Lung (tissue), 12 donors: ENCODE results near the gene GOSR2. TPM values are rescaled to one million over a fixed set of nuclear protein-coding genes. Genes with fewer than 3 reads are reported as not detected.

Experiments used
- ATAC-seq: fragments of 200-7000 bp; cut with Tn5 transposase; one replicate; pipeline ENCODE4 v1.9.1; 2020; ENCODE audit warnings: moderate number of reproducible peaks; ENCODE audit not compliant: insufficient read depth, low FRiP score
- DNase-seq, 3 donors: peaks; one replicate each; pipeline ENCODE4 v3.0.0-alpha.2; 2013 to 2017
- H3K27ac ChIP-seq, 2 donors: one replicate each; pipeline ENCODE4 v1.5.1; 2013; ENCODE audit warnings: mild to moderate bottlenecking in 2 of 2, moderate library complexity in 2 of 2, control low read depth in 1 of 2, inconsistent platforms in 1 of 2, low read depth in 1 of 2, low read length in 1 of 2
- H3K27me3 ChIP-seq, 3 donors: one replicate each; pipeline ENCODE4 v1.5.1; 2013; ENCODE audit warnings: low read length in 2 of 3; ENCODE audit not compliant: control insufficient read depth in 3 of 3, insufficient read depth in 3 of 3
- H3K36me3 ChIP-seq, 4 donors: one replicate each; pipeline ENCODE4 v1.5.1; 2013; ENCODE audit warnings: low read length in 4 of 4, mild to moderate bottlenecking in 1 of 4, moderate library complexity in 1 of 4; ENCODE audit not compliant: control insufficient read depth in 4 of 4, insufficient read depth in 4 of 4
- H3K4me1 ChIP-seq, 5 donors: one replicate each; pipeline ENCODE4 v1.5.1; 2013; ENCODE audit warnings: low read length in 5 of 5, mild to moderate bottlenecking in 2 of 5, moderate library complexity in 1 of 5; ENCODE audit not compliant: control insufficient read depth in 5 of 5, insufficient read depth in 5 of 5
- H3K4me3 ChIP-seq: one replicate; pipeline ENCODE4 v1.5.1; 2013; ENCODE audit warnings: mild to moderate bottlenecking, control low read depth, moderate library complexity
- H3K9ac ChIP-seq, 2 donors: one replicate each; pipeline ENCODE4 v1.5.1; 2013; ENCODE audit warnings: low read length in 2 of 2, control low read depth in 1 of 2; ENCODE audit not compliant: insufficient read depth in 1 of 2
- H3K9me3 ChIP-seq, 4 donors: one replicate each; pipeline ENCODE4 v1.5.1; 2013; ENCODE audit warnings: low read length in 3 of 4, mild to moderate bottlenecking in 1 of 4, moderate library complexity in 1 of 4; ENCODE audit not compliant: control insufficient read depth in 4 of 4, insufficient read depth in 3 of 4
- WGBS, 2 donors: extraction: QIAGEN DNeasy Blood & Tissue Kit; methylation state at CpG; one replicate each; pipeline ENCODE4 v1.1.7; 2013; 5-methylcytosine and 5-hydroxymethylcytosine counted together
- polyA plus RNA-seq, 2 donors: library from polyadenylated mRNA; stranded (reverse); fragments of 200-250 nt; gene quantifications; one replicate each; pipeline ENCODE4 v1.2.1, GENCODE V29; 2013
- total RNA-seq, 2 donors: library from RNA; depleted of rRNA in 1 of 2; stranded (reverse); fragments of >200 nt in 1 of 2; gene quantifications; one replicate each; pipeline ENCODE4 v1.2.1, GENCODE V29; 2014 to 2021
- TF ChIP-seq, protein P1 (sequence below): IDR thresholded peaks from 2 replicates; pipeline ENCODE4 v1.5.1; 2012; ENCODE audit warnings: mild to moderate bottlenecking; ENCODE audit errors: control extremely low read depth, extremely low read depth
- donor health status: control.
- donor health status: control.
- donor health status: Bipolar disorder and iron deficiency.
- donor health status: healthy.
- donor health status: DM: yes; HTN: yes; CAD: no.

Gene GOSR2
- total and polyA plus RNA-seq, 4 donors, result 22.4 to 52.9 (median 42.0) TPM

DNA sequence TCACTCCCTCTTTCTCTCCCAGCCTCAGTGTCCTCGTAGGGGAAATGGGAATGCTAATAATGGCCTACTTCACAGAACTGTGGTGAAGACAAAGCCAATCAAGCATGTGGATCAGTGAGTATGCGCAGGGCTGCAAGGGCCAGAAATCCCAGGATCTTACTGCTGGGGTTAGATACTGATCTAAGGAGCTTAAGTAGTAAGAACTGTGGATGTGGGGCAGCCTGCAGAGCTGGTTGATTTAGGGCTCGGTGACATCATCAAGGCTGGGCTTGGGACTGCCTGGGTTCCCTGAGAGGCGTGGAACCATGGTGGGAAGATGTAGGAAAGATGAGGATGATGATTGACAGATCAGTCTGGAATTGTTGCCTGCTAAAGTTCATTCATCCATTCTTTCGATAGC is 25.6 kb downstream of the GOSR2 start:
- Histone ChIP-seq H3K9me3 (no peaks in the 10 kb centered on the region), H3K4me3 (no peak overlapping the region), H3K27me3 (peaks cover 0 to 4% (median 0%) of the 10 kb centered on the region in 3 donors), H3K36me3 (peaks cover 0 to 3% (median 0%) of the 10 kb centered on the region in 4 donors), H3K4me1 (peaks cover 0 to 9% (median 0%) of the 10 kb centered on the region in 5 donors), H3K27ac (no peak overlapping the region), H3K9ac (no peak overlapping the region)
- ATAC-seq (no peak), DNase-seq (no peak)
- TF ChIP-seq, protein P1, sequence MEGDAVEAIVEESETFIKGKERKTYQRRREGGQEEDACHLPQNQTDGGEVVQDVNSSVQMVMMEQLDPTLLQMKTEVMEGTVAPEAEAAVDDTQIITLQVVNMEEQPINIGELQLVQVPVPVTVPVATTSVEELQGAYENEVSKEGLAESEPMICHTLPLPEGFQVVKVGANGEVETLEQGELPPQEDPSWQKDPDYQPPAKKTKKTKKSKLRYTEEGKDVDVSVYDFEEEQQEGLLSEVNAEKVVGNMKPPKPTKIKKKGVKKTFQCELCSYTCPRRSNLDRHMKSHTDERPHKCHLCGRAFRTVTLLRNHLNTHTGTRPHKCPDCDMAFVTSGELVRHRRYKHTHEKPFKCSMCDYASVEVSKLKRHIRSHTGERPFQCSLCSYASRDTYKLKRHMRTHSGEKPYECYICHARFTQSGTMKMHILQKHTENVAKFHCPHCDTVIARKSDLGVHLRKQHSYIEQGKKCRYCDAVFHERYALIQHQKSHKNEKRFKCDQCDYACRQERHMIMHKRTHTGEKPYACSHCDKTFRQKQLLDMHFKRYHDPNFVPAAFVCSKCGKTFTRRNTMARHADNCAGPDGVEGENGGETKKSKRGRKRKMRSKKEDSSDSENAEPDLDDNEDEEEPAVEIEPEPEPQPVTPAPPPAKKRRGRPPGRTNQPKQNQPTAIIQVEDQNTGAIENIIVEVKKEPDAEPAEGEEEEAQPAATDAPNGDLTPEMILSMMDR, result no peak
- WGBS, 2 donors, result 94% methylated on average over 5 of the region's 5 CpGs

- H3K4me1 ChIP-seq, result peaks cover 0 to 3% (median 0%) of the 10 kb centered on the region in 5 donors
- ATAC-seq (no peak), DNase-seq (no peak)
- H3K9me3 ChIP-seq, result no peaks in the 10 kb centered on the region
- H3K9ac ChIP-seq, result no peak overlapping the region
- TF ChIP-seq, protein P1, result no peak
- no peak overlapping the region for H3K4me3 ChIP-seq
- H3K36me3 ChIP-seq, result peaks cover 0 to 3% (median 0%) of the 10 kb centered on the region in 4 donors
- no peak overlapping the region for H3K27ac ChIP-seq
- WGBS, 2 donors, result 89 to 91% methylated on average over 11 of the region's 11 CpGs
- peaks cover 0 to 4% (median 0%) of the 10 kb centered on the region in 3 donors for H3K27me3 ChIP-seq
Measured at GRCh38 chr17:46949291-46950174, 26.6 kb downstream of the GOSR2 start.

- peaks cover 0 to 3% (median 0%) of the 10 kb centered on the region in 4 donors for H3K36me3 ChIP-seq
- TF ChIP-seq, protein P1, result no peak
- no peak overlapping the region for H3K27ac ChIP-seq
- no peak overlapping the region for H3K9ac ChIP-seq
- DNase-seq, result no peak
- H3K9me3 ChIP-seq, result no peaks in the 10 kb centered on the region
- H3K4me1 ChIP-seq, result no peaks in the 10 kb centered on the region
- WGBS, 2 donors, result 77 to 81% methylated on average over 7 of the region's 7 CpGs
- no peak overlapping the region for H3K4me3 ChIP-seq
- peaks cover 0 to 4% (median 0%) of the 10 kb centered on the region in 3 donors for H3K27me3 ChIP-seq
- ATAC-seq, result no peak
Measured at GRCh38 chr17:46950342-46950996, 27.5 kb downstream of the GOSR2 start.
